NK-92 treated with Interleukin-12 subunit alpha and Interleukin-12 subunit beta, amount 100 ng/mL, for 24 hours (cell line): ENCODE data around the gene MRTFB.
"Not testable (repeated sequence)": the region's sequence is repeated elsewhere in the genome, so short reads cannot be mapped to it uniquely, and the experiment has no call there.

ENCODE experiments used
- DNase-seq: peaks from one replicate; lab custom pipeline; 2025; lab: John Stamatoyannopoulos, UW

Gene MRTFB

GRCh38 chr16:14105760-14106375 is 34.7 kb downstream of the MRTFB start:
- DNase-seq = no peak

- no peak for DNase-seq
Observed at GRCh38 chr16:14106457-14106856, 35.3 kb downstream of the MRTFB start.

GRCh38 chr16:14106961-14107360 is 35.8 kb downstream of the MRTFB start:
- DNase-seq = no peak

GRCh38 chr16:14109077-14109775 is 38.1 kb downstream of the MRTFB start:
- no peak for DNase-seq

- DNase-seq = no peak
Observed at GRCh38 chr16:14109782-14110727, 38.9 kb downstream of the MRTFB start.

GRCh38 chr16:14110728-14111251 is 39.7 kb downstream of the MRTFB start:
- no peak for DNase-seq

- no peak for DNase-seq
Observed at GRCh38 chr16:14111713-14112538, 40.8 kb downstream of the MRTFB start.

GRCh38 chr16:14112539-14112856 is 41.4 kb downstream of the MRTFB start:
- DNase-seq = no peak

- no peak for DNase-seq
Observed at GRCh38 chr16:14113344-14113743, 42.2 kb downstream of the MRTFB start.

GRCh38 chr16:14117051-14117450 is 45.9 kb downstream of the MRTFB start:
- DNase-seq = no peak

GRCh38 chr16:14119799-14120198 is 48.7 kb downstream of the MRTFB start:
- DNase-seq = no peak

- DNase-seq = no peak
Observed at GRCh38 chr16:14120335-14120734, 49.2 kb downstream of the MRTFB start.

- DNase-seq = no peak
Observed at GRCh38 chr16:14121142-14121541, 50.0 kb downstream of the MRTFB start.

GRCh38 chr16:14121872-14122271 is 50.8 kb downstream of the MRTFB start:
- DNase-seq = no peak

GRCh38 chr16:14122430-14122829 is 51.3 kb downstream of the MRTFB start:
- not testable (repeated sequence) for DNase-seq

- no peak for DNase-seq
Observed at GRCh38 chr16:14125000-14125681, 54.0 kb downstream of the MRTFB start.

GRCh38 chr16:14125708-14126107 is 54.6 kb downstream of the MRTFB start:
- DNase-seq = no peak

GRCh38 chr16:14128097-14128496 is 57.0 kb downstream of the MRTFB start:
- DNase-seq = no peak

- DNase-seq = no peak
Observed at GRCh38 chr16:14129502-14129901, 58.4 kb downstream of the MRTFB start.

GRCh38 chr16:14131774-14132695 is 60.9 kb downstream of the MRTFB start:
- no peak for DNase-seq
